Measurements from ENCODE around the gene PRR4. TPM values are rescaled to one million over a fixed set of nuclear protein-coding genes. Genes with fewer than 3 reads are reported as not detected.

Gene PRR4
- total RNA-seq, 2 donors from 2014 or later = 7.9 to 66.9 TPM

GRCh38 chr12:10873378-10873777, 24.1 kb upstream of the PRR4 start:
- no peak overlapping the region for H3K27ac ChIP-seq
- intact Hi-C loops (cut with DNase I) = no loop called here
- no peaks in the 10 kb centered on the region for H3K36me3 ChIP-seq
- H3K27me3 ChIP-seq (replicated peaks; ENCODE audit: insufficient read depth) = no peaks in the 10 kb centered on the region
- H3K4me3 ChIP-seq = no peak overlapping the region
- DNase-seq (ENCODE audit: low spot score) = no peak
- 45% methylated on average over 2 of the region's 2 CpGs for WGBS
- TF ChIP-seq POLR2A (IDR thresholded peaks at IDR 0.05) = no peak
- TF ChIP-seq CTCF (IDR thresholded peaks at IDR 0.05) = no peak
- TF ChIP-seq POLR2AphosphoS5 (IDR thresholded peaks at IDR 0.05) = no peak
- no peaks in the 10 kb centered on the region for H3K4me1 ChIP-seq (replicated peaks)
- H3K9me3 ChIP-seq = no peaks in the 10 kb centered on the region

- H3K36me3 ChIP-seq = no peaks in the 10 kb centered on the region
- intact Hi-C loops (cut with DNase I) = no loop called here
- H3K4me3 ChIP-seq = no peak overlapping the region
- WGBS = 67% methylated on average over 2 of the region's 2 CpGs
- no peaks in the 10 kb centered on the region for H3K27me3 ChIP-seq (replicated peaks; ENCODE audit: insufficient read depth)
- DNase-seq (ENCODE audit: low spot score) = no peak
- H3K27ac ChIP-seq = no peak overlapping the region
- TF ChIP-seq POLR2A (IDR thresholded peaks at IDR 0.05) (no peak), POLR2AphosphoS5 (IDR thresholded peaks at IDR 0.05) (no peak)
- H3K9me3 ChIP-seq = no peaks in the 10 kb centered on the region
- no peaks in the 10 kb centered on the region for H3K4me1 ChIP-seq (replicated peaks)
Observed at GRCh38 chr12:10867381-10867780, 18.1 kb upstream of the PRR4 start.

- Histone ChIP-seq H3K27me3 (replicated peaks; ENCODE audit: insufficient read depth) (no peaks in the 10 kb centered on the region), H3K27ac (no peak overlapping the region), H3K4me3 (no peak overlapping the region), H3K4me1 (replicated peaks) (no peaks in the 10 kb centered on the region), H3K36me3 (no peaks in the 10 kb centered on the region), H3K9me3 (no peaks in the 10 kb centered on the region)
- no peak for TF ChIP-seq POLR2A (IDR thresholded peaks at IDR 0.05)
- TF ChIP-seq POLR2AphosphoS5 (IDR thresholded peaks at IDR 0.05) = no peak
- TF ChIP-seq CTCF (IDR thresholded peaks at IDR 0.05) = no peak
- intact Hi-C loops (cut with DNase I) = no loop called here
- no peak for DNase-seq (ENCODE audit: low spot score)
- WGBS = 94% methylated on average over 2 of the region's 2 CpGs
Observed at GRCh38 chr12:10863512-10864218, 14.4 kb upstream of the PRR4 start.

- WGBS = 77% methylated on average over 2 of the region's 2 CpGs
- TF ChIP-seq CTCF (IDR thresholded peaks at IDR 0.05) = no peak
- no peak for TF ChIP-seq POLR2A (IDR thresholded peaks at IDR 0.05)
- no peak for TF ChIP-seq POLR2AphosphoS5 (IDR thresholded peaks at IDR 0.05)
- Histone ChIP-seq H3K27me3 (replicated peaks; ENCODE audit: insufficient read depth) (no peaks in the 10 kb centered on the region), H3K4me1 (replicated peaks) (no peaks in the 10 kb centered on the region), H3K4me3 (no peak overlapping the region), H3K27ac (no peak overlapping the region), H3K36me3 (no peaks in the 10 kb centered on the region), H3K9me3 (no peaks in the 10 kb centered on the region)
- no peak for DNase-seq (ENCODE audit: low spot score)
- intact Hi-C loops (cut with DNase I) = no loop called here
Observed at GRCh38 chr12:10861366-10861765, 12.1 kb upstream of the PRR4 start.

GRCh38 chr12:10855807-10856206, 6.5 kb upstream of the PRR4 start:
- Histone ChIP-seq H3K27ac (no peak overlapping the region), H3K27me3 (replicated peaks; ENCODE audit: insufficient read depth) (no peaks in the 10 kb centered on the region), H3K4me3 (no peak overlapping the region), H3K4me1 (replicated peaks) (no peaks in the 10 kb centered on the region), H3K9me3 (no peaks in the 10 kb centered on the region), H3K36me3 (no peaks in the 10 kb centered on the region)
- WGBS = 93% methylated on average over 2 of the region's 2 CpGs
- intact Hi-C loops (cut with DNase I) = no loop called here
- TF ChIP-seq POLR2A (IDR thresholded peaks at IDR 0.05) (no peak), CTCF (IDR thresholded peaks at IDR 0.05) (no peak), POLR2AphosphoS5 (IDR thresholded peaks at IDR 0.05) (no peak)
- no peak for DNase-seq (ENCODE audit: low spot score)
